ENCODE data around the gene THAP6. TPM values are rescaled to one million over a fixed set of nuclear protein-coding genes. Genes with fewer than 3 reads are reported as not detected.
"Not testable (repeated sequence)": the region's sequence is repeated elsewhere in the genome, so short reads cannot be mapped to it uniquely, and the experiment has no call there.

The THAP6 gene
- polyA plus RNA-seq, 1 experiment: 15.1 TPM

DNA sequence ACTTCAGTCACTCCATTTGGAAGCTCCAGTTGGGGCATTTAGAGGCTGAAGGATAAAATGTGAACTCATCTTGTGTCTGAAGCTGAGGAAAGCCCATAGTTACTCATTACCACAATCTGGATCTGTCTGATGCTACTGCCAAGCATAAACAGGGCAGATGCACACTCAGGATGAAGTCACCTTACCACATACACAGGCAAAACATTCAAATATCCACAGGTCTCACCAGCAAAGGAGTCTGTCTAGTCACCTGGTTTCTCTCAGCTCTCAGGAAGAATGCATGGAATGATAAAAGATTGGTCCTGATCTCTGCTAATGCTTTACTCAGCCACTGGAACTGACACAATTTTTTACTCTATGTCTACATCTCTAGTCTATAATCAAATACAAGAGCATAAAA lies 28.6 kb downstream of the THAP6 start:
- peak; percentile 44 for DNase-seq (ENCODE audit: low read depth, low spot score)
- Histone ChIP-seq H3K4me3 (ENCODE audit: low read depth, low read length) (no peak overlapping the region), H3K27ac (ENCODE audit: low read depth, low read length) (no peak overlapping the region), H3K9me3 (ENCODE audit: control insufficient read depth, insufficient read depth, low read length) (no peaks in the 10 kb centered on the region), H3K27me3 (ENCODE audit: control insufficient read depth, insufficient read depth, low read length) (no peaks in the 10 kb centered on the region)
- TF ChIP-seq, protein P1, sequence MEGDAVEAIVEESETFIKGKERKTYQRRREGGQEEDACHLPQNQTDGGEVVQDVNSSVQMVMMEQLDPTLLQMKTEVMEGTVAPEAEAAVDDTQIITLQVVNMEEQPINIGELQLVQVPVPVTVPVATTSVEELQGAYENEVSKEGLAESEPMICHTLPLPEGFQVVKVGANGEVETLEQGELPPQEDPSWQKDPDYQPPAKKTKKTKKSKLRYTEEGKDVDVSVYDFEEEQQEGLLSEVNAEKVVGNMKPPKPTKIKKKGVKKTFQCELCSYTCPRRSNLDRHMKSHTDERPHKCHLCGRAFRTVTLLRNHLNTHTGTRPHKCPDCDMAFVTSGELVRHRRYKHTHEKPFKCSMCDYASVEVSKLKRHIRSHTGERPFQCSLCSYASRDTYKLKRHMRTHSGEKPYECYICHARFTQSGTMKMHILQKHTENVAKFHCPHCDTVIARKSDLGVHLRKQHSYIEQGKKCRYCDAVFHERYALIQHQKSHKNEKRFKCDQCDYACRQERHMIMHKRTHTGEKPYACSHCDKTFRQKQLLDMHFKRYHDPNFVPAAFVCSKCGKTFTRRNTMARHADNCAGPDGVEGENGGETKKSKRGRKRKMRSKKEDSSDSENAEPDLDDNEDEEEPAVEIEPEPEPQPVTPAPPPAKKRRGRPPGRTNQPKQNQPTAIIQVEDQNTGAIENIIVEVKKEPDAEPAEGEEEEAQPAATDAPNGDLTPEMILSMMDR (IDR thresholded peaks at IDR 0.05; ENCODE audit: low read depth, low read length): no peak
- POLR2A ChIA-PET: interaction anchor here (0.8 to 1.2 kb wide), 2 partner anchors 28 to 130 kb away, joined by 3 read pairs; partner anchors contain the start of gene G3BP2
- CTCF ChIA-PET: interaction anchor here (0.9 to 1.1 kb wide), 2 partner anchors 27 to 305 kb away, joined by 3 read pairs; no protein-coding TSS in a partner anchor

DNA sequence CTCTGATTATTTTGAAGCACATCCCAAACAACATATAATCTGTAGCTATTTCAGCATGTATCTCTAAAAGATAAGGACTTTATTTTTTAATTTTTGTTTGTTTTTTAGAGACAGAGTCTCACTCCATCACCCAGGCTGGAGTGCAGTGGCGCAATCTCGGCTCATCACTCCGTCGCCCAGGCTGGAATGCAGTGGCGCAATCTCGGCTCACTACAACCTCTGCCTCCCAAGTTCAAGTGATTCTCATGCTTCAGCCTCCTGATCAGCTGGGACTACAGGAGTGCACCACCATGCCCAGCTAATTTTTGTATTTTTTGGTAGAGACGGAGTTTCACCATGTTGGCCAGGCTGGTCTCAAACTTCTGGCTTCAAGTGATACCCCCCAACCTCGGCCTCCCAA lies 29.9 kb downstream of the THAP6 start:
- DNase-seq (ENCODE audit: low read depth, low spot score); H3K27ac ChIP-seq (ENCODE audit: low read depth, low read length); H3K9me3 ChIP-seq (ENCODE audit: control insufficient read depth, insufficient read depth, low read length); POLR2A ChIA-PET; H3K4me3 ChIP-seq (ENCODE audit: low read depth, low read length); H3K27me3 ChIP-seq (ENCODE audit: control insufficient read depth, insufficient read depth, low read length): not testable (repeated sequence)
- CTCF ChIA-PET: interaction anchor here (0.7 kb wide), 1 partner anchor 265 kb away, joined by 3 read pairs; no protein-coding TSS in a partner anchor

DNA sequence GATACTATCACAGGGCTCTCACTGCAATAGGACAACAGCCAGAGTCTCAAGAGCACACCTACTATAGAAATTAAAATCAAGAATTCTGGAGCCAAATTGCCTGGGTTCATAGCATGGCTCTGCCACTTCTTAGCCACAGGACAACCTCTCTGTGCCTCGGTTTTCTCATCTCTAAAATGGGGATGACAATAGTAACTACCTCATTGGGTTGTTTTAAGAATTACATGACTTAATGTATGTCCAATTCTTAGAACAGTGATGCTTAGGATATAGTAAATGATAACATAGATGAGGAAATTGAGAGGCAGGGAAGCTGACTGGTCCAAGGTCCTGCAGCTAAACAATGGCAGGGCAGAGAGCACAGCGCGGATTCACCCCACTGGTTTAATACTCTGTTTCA lies 30.6 kb downstream of the THAP6 start:
- ChIA-PET CTCF (no interaction called here), POLR2A (no interaction called here)
- TF ChIP-seq, protein P1 (IDR thresholded peaks at IDR 0.05; ENCODE audit: low read depth, low read length): no peak
- Histone ChIP-seq H3K9me3 (ENCODE audit: control insufficient read depth, insufficient read depth, low read length) (no peaks in the 10 kb centered on the region), H3K27me3 (ENCODE audit: control insufficient read depth, insufficient read depth, low read length) (no peaks in the 10 kb centered on the region), H3K4me3 (ENCODE audit: low read depth, low read length) (no peak overlapping the region), H3K27ac (ENCODE audit: low read depth, low read length) (no peak overlapping the region)
- no peak for DNase-seq (ENCODE audit: low read depth, low spot score)

- DNase-seq (ENCODE audit: low read depth, low spot score): no peak
- Histone ChIP-seq H3K27me3 (ENCODE audit: control insufficient read depth, insufficient read depth, low read length) (no peaks in the 10 kb centered on the region), H3K4me3 (ENCODE audit: low read depth, low read length) (no peak overlapping the region), H3K9me3 (ENCODE audit: control insufficient read depth, insufficient read depth, low read length) (no peaks in the 10 kb centered on the region), H3K27ac (ENCODE audit: low read depth, low read length) (no peak overlapping the region)
- CTCF ChIA-PET: interaction anchor here (1.9 kb wide), 1 partner anchor 10 kb away, joined by 7 read pairs; the partner anchor contains the start of gene ODAPH
- POLR2A ChIA-PET: no interaction called here
- TF ChIP-seq, protein P1 (IDR thresholded peaks at IDR 0.05; ENCODE audit: low read depth, low read length): no peak
Measured at GRCh38 chr4:75545526-75545925, 31.3 kb downstream of the THAP6 start.

DNA sequence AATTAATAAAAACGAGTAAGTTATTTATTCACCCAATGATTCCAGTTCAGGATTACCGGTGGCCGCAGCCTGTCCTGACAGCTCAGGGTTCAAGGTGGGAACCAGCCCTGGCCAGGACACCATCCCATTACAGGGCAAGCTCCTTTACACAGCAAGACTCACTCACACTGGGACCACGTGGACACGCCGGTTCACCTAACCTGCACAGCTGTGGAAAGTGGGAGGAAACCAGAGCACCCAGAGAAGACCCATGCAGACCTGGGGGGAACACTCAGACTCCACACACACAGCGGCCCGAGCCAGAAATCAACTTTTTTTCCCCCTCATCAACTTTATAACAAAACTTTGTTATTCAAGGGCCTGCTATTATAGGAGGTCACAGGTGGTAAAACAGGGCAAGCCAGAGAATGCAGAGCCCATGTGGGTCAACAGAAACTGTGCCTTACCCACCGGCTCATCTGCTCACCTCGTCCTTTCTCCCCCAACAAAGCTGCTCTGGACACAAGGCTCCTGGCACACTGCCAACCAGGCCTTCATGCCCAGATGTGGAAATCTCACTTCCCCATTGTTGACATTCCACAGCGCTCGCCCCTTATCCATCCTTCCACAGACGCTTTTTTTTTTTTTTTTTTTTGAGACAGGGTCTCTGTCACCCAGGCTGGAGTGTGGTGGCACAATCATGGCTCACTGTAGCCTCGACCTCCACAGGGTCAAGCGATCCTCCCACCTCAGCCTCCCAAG lies 33.5 kb downstream of the THAP6 start:
- no peaks in the 10 kb centered on the region for H3K9me3 ChIP-seq (ENCODE audit: control insufficient read depth, insufficient read depth, low read length)
- POLR2A ChIA-PET: no interaction called here
- DNase-seq (ENCODE audit: low read depth, low spot score): no peak
- TF ChIP-seq, protein P1 (IDR thresholded peaks at IDR 0.05; ENCODE audit: low read depth, low read length): no peak
- H3K4me3 ChIP-seq (ENCODE audit: low read depth, low read length): no peak overlapping the region
- no peaks in the 10 kb centered on the region for H3K27me3 ChIP-seq (ENCODE audit: control insufficient read depth, insufficient read depth, low read length)
- CTCF ChIA-PET: interaction anchor here (0.9 kb wide), 1 partner anchor 8 kb away, joined by 4 read pairs; the partner anchor contains the start of gene ODAPH
- H3K27ac ChIP-seq (ENCODE audit: low read depth, low read length): no peak overlapping the region
